HepG2 (cell line): ENCODE measurements around the gene HSPA5. TPM values are rescaled to one million over a fixed set of nuclear protein-coding genes. Genes with fewer than 3 reads are reported as not detected.

Experiments
- FOXP1 ChIP-seq, 2 experiments: fragments of 450-650 bp in 1 of 2; IDR thresholded peaks; 2 replicates each; pipeline ENCODE4 v1.6.1; 2017 to 2018; ENCODE audit warnings: antibody characterized with exemption in 1 of 2
- PPARG ChIP-seq: conservative IDR thresholded peaks from 2 replicates; pipeline ENCODE4 v1.6.1; 2016; ENCODE audit warnings: missing biosample characterization, missing genetic modification reagents
- SAP130 ChIP-seq: IDR thresholded peaks from 2 replicates; pipeline ENCODE4 v1.6.1; 2016; ENCODE audit warnings: low read depth
- TBL1XR1 ChIP-seq: fragments of 150-350 bp; IDR thresholded peaks from 2 replicates; pipeline ENCODE4 v1.6.1; 2014; ENCODE audit warnings: borderline replicate concordance, low read length; ENCODE audit not compliant: partially characterized antibody
- TIGD3 ChIP-seq: sonication (generic); formaldehyde crosslinking; IDR thresholded peaks from 2 replicates; pipeline ENCODE4 v1.5.1; 2020; ENCODE audit warnings: mild to moderate bottlenecking, missing genetic modification reagents, borderline replicate concordance
- ZBTB43 ChIP-seq: sonication (generic); formaldehyde crosslinking; conservative IDR thresholded peaks from 2 replicates; pipeline ENCODE4 v1.4.0; 2020; ENCODE audit warnings: missing genetic modification reagents
- ZNF317 ChIP-seq: sonication (generic); formaldehyde crosslinking; IDR thresholded peaks from 2 replicates; pipeline ENCODE4 v1.5.0; 2020; ENCODE audit warnings: mild to moderate bottlenecking, missing genetic modification reagents
- ZNF614 ChIP-seq: IDR thresholded peaks from 2 replicates; pipeline ENCODE4 v1.6.1; 2018; ENCODE audit warnings: missing biosample characterization, missing genetic modification reagents, inconsistent platforms, borderline replicate concordance
- polyA plus RNA-seq, 8 experiments: library from polyadenylated mRNA; depleted of rRNA in 3 of 8; stranded (reverse) in 7 of 8; unstranded in 1 of 8; fragments of >200 nt; fragmentation: Illumina TruSeq in 4 of 8; extraction: Trizol in 4 of 8; gene quantifications; 2 replicates each; pipeline versions ENCODE4 v1.2.1 to v1.2.3, GENCODE V29; 2011 to 2016; ENCODE audit warnings: low read depth in 4 of 8, missing spikeins in 1 of 8, mixed read lengths in 1 of 8; ENCODE audit not compliant: insufficient read depth in 1 of 8
- total RNA-seq, 5 experiments: library from RNA; depleted of rRNA; stranded (reverse); fragments of >200 nt; fragmentation: Illumina TruSeq; extraction: Trizol; gene quantifications; 2 replicates each; pipeline ENCODE4 v1.2.3, GENCODE V29; 2016; ENCODE audit warnings: low read depth in 1 of 5
- TF ChIP-seq, protein P1 (sequence below): sonication (generic); formaldehyde crosslinking; IDR thresholded peaks from 2 replicates; pipeline ENCODE4 v1.4.0; 2020; ENCODE audit warnings: missing genetic modification reagents
- TF ChIP-seq, protein P2 (sequence below): sonication (generic); formaldehyde crosslinking; IDR thresholded peaks from 2 replicates; pipeline ENCODE4 v1.4.0; 2020; ENCODE audit warnings: mild to moderate bottlenecking, missing genetic modification reagents
- TF ChIP-seq, protein P3 (sequence below), 2 experiments: sonication (generic) in 1 of 2; formaldehyde crosslinking in 1 of 2; IDR thresholded peaks; 2 replicates each; pipeline versions ENCODE4 v1.4.0 to v1.6.1; 2018 to 2020; ENCODE audit warnings: missing genetic modification reagents in 2 of 2, borderline replicate concordance in 1 of 2, low read depth in 1 of 2, mild to moderate bottlenecking in 1 of 2, missing biosample characterization in 1 of 2

HSPA5 gene
- total and polyA plus RNA-seq, 2 of the 13 experiments (the other 11 are each of a cell fraction or from before 2014, with no cell fraction given) = 201 to 206 TPM

DNA sequence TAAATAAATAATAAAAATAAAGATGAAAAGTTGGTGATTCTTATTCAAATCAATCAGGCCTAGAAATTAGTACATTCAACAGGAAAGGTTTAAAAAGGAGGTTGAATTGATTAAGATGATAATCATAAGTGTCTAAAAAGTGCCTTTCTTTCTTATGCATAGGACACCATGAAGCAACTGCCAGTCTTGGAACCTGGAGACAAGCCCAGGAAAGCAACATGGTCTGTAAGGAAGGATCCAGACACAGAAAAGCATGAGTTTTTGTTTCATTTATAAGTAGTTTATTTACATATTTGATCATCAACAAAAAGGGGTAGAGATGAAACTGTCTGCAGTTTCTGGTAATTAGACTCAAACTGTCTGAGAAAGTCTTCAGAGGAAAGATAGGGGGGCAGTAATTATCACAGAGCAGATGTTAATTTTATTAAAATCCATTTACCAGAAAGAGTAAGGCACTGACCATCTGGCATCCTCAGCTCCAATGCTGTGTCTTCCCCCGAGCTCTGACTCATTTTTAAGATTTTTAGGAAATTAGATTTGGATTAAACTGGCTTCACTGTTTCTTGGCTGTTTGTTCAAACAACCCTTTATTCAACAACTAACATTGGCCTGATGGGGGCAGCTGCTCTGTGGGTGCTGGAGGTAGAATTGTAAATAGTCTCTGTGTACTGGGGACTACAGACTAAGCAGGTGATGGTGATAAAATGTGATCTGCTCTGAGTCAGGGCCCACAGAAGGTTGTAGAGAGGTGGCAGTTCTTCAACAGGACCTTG lies 38.1 kb downstream of the HSPA5 start (continued):
- TF ChIP-seq TIGD3 (CRISPR knock-in tag) = no peak
- TF ChIP-seq, protein P1, sequence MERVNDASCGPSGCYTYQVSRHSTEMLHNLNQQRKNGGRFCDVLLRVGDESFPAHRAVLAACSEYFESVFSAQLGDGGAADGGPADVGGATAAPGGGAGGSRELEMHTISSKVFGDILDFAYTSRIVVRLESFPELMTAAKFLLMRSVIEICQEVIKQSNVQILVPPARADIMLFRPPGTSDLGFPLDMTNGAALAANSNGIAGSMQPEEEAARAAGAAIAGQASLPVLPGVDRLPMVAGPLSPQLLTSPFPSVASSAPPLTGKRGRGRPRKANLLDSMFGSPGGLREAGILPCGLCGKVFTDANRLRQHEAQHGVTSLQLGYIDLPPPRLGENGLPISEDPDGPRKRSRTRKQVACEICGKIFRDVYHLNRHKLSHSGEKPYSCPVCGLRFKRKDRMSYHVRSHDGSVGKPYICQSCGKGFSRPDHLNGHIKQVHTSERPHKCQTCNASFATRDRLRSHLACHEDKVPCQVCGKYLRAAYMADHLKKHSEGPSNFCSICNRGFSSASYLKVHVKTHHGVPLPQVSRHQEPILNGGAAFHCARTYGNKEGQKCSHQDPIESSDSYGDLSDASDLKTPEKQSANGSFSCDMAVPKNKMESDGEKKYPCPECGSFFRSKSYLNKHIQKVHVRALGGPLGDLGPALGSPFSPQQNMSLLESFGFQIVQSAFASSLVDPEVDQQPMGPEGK (CRISPR knock-in tag) = peak; percentile 42; the same call in 1 of the 2 replicates
- TF ChIP-seq TBL1XR1 = no peak
- TF ChIP-seq, protein P2, sequence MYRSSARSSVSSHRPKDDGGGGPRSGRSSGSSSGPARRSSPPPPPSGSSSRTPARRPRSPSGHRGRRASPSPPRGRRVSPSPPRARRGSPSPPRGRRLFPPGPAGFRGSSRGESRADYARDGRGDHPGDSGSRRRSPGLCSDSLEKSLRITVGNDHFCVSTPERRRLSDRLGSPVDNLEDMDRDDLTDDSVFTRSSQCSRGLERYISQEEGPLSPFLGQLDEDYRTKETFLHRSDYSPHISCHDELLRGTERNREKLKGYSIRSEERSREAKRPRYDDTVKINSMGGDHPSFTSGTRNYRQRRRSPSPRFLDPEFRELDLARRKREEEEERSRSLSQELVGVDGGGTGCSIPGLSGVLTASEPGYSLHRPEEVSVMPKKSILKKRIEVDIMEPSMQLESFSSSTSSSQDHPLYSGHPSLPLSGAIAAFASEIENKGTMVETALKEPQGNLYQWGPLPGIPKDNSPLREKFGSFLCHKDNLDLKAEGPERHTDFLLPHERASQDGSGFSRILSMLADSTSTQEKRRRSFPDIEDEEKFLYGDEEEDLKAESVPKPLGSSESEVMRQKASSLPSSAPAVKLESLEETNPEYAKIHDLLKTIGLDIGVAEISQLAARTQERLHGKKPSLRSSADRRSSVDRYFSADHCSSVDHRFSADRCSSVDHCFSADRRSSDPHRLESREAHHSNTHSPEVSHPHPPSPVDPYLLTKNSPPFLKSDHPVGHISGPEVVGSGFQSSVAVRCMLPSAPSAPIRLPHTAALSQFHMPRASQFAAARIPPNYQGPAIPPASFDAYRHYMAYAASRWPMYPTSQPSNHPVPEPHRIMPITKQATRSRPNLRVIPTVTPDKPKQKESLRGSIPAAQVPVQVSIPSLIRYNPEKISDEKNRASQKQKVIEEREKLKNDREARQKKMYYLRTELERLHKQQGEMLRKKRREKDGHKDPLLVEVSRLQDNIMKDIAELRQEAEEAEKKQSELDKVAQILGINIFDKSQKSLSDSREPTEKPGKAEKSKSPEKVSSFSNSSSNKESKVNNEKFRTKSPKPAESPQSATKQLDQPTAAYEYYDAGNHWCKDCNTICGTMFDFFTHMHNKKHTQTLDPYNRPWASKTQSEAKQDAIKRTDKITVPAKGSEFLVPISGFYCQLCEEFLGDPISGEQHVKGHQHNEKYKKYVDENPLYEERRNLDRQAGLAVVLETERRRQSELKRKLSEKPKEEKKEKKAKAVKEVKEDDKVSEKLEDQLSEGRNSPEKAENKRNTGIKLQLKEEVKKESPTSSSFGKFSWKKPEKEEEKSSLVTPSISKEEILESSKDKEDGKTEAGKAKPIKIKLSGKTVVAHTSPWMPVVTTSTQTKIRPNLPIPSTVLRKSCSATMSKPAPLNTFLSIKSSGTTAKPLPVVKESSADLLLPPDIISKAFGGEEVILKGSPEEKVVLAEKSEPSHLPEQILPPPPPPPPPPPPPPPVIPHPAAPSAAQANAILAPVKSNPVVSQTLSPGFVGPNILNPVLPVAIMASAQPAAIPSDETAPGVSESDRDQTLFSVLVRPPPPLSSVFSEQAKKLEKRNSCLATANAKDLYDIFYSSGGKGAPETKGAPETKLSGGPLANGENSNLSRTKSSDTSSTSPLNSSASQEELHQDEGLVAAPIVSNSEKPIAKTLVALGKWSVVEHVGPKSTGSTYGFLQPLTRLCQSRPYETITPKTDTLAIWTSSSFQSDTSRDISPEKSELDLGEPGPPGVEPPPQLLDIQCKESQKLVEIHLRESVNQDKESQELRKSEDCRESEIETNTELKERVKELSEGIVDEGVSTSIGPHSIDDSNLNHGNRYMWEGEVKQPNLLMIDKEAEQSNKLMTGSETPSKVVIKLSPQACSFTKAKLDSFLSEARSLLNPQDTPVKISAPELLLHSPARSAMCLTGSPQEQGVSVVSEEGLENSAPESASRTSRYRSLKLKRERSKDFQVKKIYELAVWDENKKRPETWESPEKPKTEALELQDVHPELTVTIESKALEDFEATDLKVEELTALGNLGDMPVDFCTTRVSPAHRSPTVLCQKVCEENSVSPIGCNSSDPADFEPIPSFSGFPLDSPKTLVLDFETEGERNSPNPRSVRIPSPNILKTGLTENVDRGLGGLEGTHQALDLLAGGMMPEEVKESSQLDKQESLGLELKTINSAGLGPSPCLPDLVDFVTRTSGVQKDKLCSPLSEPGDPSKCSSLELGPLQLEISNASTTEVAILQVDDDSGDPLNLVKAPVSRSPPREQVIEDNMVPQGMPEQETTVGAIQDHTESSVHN (CRISPR knock-in tag) = no peak
- TF ChIP-seq SAP130 (CRISPR knock-in tag) = peak; percentile 14; the same call in 1 of the 2 replicates
- 0 out of 2 replicates have a peak, but pooled peaks have one; percentile 23 for TF ChIP-seq ZNF317
- TF ChIP-seq ZNF614 = no peak
- TF ChIP-seq ZBTB43 (CRISPR knock-in tag) = no peak
- TF ChIP-seq PPARG = no peak
- TF ChIP-seq, protein P3, sequence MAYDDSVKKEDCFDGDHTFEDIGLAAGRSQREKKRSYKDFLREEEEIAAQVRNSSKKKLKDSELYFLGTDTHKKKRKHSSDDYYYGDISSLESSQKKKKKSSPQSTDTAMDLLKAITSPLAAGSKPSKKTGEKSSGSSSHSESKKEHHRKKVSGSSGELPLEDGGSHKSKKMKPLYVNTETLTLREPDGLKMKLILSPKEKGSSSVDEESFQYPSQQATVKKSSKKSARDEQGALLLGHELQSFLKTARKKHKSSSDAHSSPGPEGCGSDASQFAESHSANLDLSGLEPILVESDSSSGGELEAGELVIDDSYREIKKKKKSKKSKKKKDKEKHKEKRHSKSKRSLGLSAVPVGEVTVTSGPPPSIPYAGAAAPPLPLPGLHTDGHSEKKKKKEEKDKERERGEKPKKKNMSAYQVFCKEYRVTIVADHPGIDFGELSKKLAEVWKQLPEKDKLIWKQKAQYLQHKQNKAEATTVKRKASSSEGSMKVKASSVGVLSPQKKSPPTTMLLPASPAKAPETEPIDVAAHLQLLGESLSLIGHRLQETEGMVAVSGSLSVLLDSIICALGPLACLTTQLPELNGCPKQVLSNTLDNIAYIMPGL (CRISPR knock-in tag; IDR thresholded peaks at IDR 0.05; ENCODE audit: borderline replicate concordance in 1 of 2, low read depth in 1 of 2) = 0 out of 4 replicates have a peak, but pooled peaks of 1 of the 2 experiments have one; percentile 17
- no peak for TF ChIP-seq FOXP1 (IDR thresholded peaks at IDR 0.05)
- 0 out of 2 replicates have a peak, but pooled peaks have one; percentile 34 for TF ChIP-seq FOXP1 (CRISPR knock-in tag; IDR thresholded peaks at IDR 0.05)
